Measurements from ENCODE around the gene CELF2.
"Not testable (repeated sequence)": the region's sequence is repeated elsewhere in the genome, so short reads cannot be mapped to it uniquely, and the experiment has no call there.

CELF2 gene

DNA sequence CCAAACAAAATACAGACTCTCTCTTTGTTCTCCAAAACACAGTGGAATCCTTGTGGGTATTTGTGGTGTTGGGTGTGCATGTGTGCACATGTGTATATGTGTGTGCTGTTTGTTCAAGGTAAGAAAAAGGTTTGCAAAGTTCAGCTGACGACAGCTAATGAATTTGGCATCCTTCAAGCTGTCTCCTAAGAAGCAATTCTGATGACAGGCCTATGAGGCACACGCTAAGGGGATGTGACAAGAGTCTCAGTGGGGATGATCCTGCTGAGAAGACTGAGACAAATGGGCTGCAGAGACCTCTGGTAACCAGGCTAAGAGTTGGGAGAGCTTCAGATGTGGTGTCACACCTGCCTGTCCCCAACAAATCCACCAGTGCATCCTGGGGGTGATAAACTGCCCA, 26.5 kb upstream of the CELF2 start:
- no peaks in the 10 kb centered on the region for H3K4me1 ChIP-seq (ENCODE audit: control insufficient read depth, insufficient read depth, low read length)
- H3K4me3 ChIP-seq (ENCODE audit: low read depth, low read length): no peak overlapping the region
- H3K9ac ChIP-seq (ENCODE audit: low read length): no peak overlapping the region
- no peaks in the 10 kb centered on the region for H3K36me3 ChIP-seq (ENCODE audit: control insufficient read depth, insufficient read depth, low read length)
- H3K9me3 ChIP-seq (ENCODE audit: control insufficient read depth, insufficient read depth, low read depth, low read length): peaks cover 14% of the 10 kb centered on the region; the same call in 1 of the 2 replicates
- H3K27ac ChIP-seq (ENCODE audit: low read depth, low read length): no peak overlapping the region
- no peaks in the 10 kb centered on the region for H3K27me3 ChIP-seq (ENCODE audit: control insufficient read depth, insufficient read depth, low read length)

DNA sequence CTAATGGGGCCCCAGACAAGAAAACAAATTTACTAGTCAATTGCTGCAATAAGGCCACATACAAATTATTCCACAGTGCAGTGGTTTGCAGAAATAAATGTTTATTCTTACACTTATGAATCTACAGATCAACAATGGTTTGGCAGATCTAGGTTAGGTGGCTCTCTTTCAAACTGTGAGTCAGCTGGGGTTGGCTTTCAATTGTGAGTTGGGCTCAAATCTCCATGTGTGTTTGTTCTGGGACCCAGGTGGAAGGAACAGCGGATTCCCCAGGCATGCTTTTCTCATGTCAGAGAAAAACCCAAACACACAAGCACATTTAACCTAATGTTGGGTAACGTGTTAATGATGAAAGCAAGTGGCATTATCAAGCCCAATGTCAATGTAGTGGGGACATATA, 25.6 kb upstream of the CELF2 start:
- no peaks in the 10 kb centered on the region for H3K27me3 ChIP-seq (ENCODE audit: control insufficient read depth, insufficient read depth, low read length)
- H3K27ac ChIP-seq (ENCODE audit: low read depth, low read length): no peak overlapping the region
- peaks cover 14% of the 10 kb centered on the region; the same call in 1 of the 2 replicates for H3K9me3 ChIP-seq (ENCODE audit: control insufficient read depth, insufficient read depth, low read depth, low read length)
- H3K4me1 ChIP-seq (ENCODE audit: control insufficient read depth, insufficient read depth, low read length): no peaks in the 10 kb centered on the region
- no peaks in the 10 kb centered on the region for H3K36me3 ChIP-seq (ENCODE audit: control insufficient read depth, insufficient read depth, low read length)
- no peak overlapping the region for H3K9ac ChIP-seq (ENCODE audit: low read length)
- no peak overlapping the region for H3K4me3 ChIP-seq (ENCODE audit: low read depth, low read length)

DNA sequence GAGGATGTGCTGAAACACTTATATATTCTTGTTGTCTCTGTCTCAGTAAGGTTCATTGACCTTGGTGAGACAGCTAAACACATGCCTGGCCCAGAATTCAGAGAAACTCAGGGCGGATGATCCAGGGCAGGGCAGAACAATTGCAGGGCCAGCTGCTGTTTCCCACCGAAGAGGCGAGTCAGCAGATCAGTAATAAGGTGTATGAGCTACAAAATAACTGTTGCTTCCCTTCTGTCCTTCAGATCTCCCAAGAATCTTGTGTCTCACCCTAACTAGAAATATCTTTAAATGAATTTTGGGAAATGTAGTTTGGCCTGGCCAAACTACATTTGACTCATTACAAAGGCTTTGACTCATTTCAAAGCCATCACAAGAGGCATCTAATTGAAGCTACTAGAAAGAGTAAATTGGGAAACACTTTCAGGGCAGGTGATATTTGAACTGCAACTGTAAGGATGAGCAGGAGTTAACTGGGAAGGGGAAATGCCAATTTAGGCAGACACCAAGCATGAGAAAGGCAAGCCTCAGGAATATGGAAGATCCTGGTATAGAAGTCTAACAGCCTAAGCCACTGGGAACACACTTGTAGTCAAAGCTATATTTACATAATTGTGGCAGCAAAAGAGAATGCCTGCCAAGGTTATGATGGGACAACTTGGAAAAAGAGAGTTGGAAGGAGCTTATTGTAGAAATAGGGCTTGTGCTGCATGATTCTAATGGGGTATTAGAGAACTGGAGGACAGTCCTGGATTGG, 24.5 kb upstream of the CELF2 start:
- H3K4me1 ChIP-seq (ENCODE audit: control insufficient read depth, insufficient read depth, low read length): no peaks in the 10 kb centered on the region

DNA sequence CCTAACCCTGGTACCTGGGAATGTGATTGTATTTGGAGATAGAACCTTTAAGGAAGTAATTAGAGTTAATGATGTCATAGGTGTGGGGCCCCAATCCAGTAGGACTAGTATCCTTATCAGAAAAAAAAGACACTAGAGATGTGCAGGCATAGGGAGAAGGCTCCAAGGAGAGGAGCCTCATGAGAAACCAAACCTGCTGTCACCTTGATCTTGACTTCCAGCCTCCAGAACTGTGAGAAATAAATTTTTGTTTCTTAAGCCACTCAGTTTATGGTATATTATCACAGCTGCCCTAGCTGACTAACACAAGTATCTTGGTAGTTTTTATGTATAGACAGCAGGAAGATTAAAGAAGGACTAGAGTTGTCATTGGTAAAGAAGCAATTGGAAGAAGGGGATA, 23.9 kb upstream of the CELF2 start:
- Histone ChIP-seq H3K4me1 (ENCODE audit: control insufficient read depth, insufficient read depth, low read length) (no peaks in the 10 kb centered on the region), H3K27me3 (ENCODE audit: control insufficient read depth, insufficient read depth, low read length) (no peaks in the 10 kb centered on the region), H3K4me3 (ENCODE audit: low read depth, low read length) (no peak overlapping the region), H3K27ac (ENCODE audit: low read depth, low read length) (no peak overlapping the region), H3K9ac (ENCODE audit: low read length) (no peak overlapping the region), H3K9me3 (ENCODE audit: control insufficient read depth, insufficient read depth, low read depth, low read length) (peaks cover 17% of the 10 kb centered on the region; the same call in 1 of the 2 replicates), H3K36me3 (ENCODE audit: control insufficient read depth, insufficient read depth, low read length) (no peaks in the 10 kb centered on the region)

More for the DNA sequence above, 24.5 kb upstream of the CELF2 start:
- no peaks in the 10 kb centered on the region for H3K27me3 ChIP-seq (ENCODE audit: control insufficient read depth, insufficient read depth, low read length)
- no peak overlapping the region for H3K27ac ChIP-seq (ENCODE audit: low read depth, low read length)
- no peak overlapping the region for H3K9ac ChIP-seq (ENCODE audit: low read length)
- peaks cover 17% of the 10 kb centered on the region; the same call in 1 of the 2 replicates for H3K9me3 ChIP-seq (ENCODE audit: control insufficient read depth, insufficient read depth, low read depth, low read length)
- no peaks in the 10 kb centered on the region for H3K36me3 ChIP-seq (ENCODE audit: control insufficient read depth, insufficient read depth, low read length)
- no peak overlapping the region for H3K4me3 ChIP-seq (ENCODE audit: low read depth, low read length)

DNA sequence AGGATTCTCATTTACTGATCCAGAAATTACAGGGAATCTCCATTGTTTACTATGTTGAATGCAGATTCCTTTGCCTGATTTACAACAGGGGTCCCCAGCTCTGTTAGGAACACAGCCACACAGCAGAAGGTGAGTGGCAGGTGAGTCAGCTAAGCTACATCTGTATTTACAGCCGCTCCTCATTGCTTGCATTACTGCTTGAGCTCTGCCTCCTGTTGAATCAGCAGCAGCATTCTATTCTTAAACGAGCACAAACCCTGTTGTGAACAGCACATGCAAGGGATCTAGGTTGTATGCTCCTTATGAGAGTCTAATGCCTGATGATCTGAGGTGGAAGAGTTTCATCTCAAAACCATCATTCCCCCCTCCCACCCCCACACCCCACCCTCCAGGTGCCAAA, 23.3 kb upstream of the CELF2 start:
- H3K36me3 ChIP-seq (ENCODE audit: control insufficient read depth, insufficient read depth, low read length): no peaks in the 10 kb centered on the region
- H3K9me3 ChIP-seq (ENCODE audit: control insufficient read depth, insufficient read depth, low read depth, low read length): peaks cover 17% of the 10 kb centered on the region; the same call in 1 of the 2 replicates
- no peak overlapping the region for H3K4me3 ChIP-seq (ENCODE audit: low read depth, low read length)
- H3K4me1 ChIP-seq (ENCODE audit: control insufficient read depth, insufficient read depth, low read length): no peaks in the 10 kb centered on the region
- H3K27me3 ChIP-seq (ENCODE audit: control insufficient read depth, insufficient read depth, low read length): no peaks in the 10 kb centered on the region
- no peak overlapping the region for H3K27ac ChIP-seq (ENCODE audit: low read depth, low read length)
- H3K9ac ChIP-seq (ENCODE audit: low read length): no peak overlapping the region

DNA sequence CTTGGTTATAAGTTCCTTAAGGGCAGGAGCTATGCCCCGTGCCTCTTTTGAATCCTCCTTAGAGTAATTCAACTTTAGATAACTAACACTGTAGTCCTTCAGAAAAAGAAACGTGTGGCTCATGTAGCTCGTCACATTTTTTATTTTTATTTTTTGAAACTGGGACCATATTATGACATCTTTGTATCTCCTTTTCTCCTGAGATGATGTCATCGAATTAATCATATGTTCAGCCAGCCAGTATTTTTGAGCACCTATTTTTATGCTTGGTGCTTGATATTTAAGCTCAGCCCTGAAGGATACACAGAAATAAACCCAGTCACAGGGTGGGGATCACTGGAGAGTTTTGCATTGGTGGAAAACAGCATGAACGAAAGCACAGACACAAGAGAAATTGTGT, 22.6 kb upstream of the CELF2 start:
- no peaks in the 10 kb centered on the region for H3K36me3 ChIP-seq (ENCODE audit: control insufficient read depth, insufficient read depth, low read length)
- no peak overlapping the region for H3K9ac ChIP-seq (ENCODE audit: low read length)
- H3K4me1 ChIP-seq (ENCODE audit: control insufficient read depth, insufficient read depth, low read length): no peaks in the 10 kb centered on the region
- H3K9me3 ChIP-seq (ENCODE audit: control insufficient read depth, insufficient read depth, low read depth, low read length): peaks cover 17% of the 10 kb centered on the region; the same call in 1 of the 2 replicates
- no peaks in the 10 kb centered on the region for H3K27me3 ChIP-seq (ENCODE audit: control insufficient read depth, insufficient read depth, low read length)
- no peak overlapping the region for H3K27ac ChIP-seq (ENCODE audit: low read depth, low read length)
- no peak overlapping the region for H3K4me3 ChIP-seq (ENCODE audit: low read depth, low read length)

DNA sequence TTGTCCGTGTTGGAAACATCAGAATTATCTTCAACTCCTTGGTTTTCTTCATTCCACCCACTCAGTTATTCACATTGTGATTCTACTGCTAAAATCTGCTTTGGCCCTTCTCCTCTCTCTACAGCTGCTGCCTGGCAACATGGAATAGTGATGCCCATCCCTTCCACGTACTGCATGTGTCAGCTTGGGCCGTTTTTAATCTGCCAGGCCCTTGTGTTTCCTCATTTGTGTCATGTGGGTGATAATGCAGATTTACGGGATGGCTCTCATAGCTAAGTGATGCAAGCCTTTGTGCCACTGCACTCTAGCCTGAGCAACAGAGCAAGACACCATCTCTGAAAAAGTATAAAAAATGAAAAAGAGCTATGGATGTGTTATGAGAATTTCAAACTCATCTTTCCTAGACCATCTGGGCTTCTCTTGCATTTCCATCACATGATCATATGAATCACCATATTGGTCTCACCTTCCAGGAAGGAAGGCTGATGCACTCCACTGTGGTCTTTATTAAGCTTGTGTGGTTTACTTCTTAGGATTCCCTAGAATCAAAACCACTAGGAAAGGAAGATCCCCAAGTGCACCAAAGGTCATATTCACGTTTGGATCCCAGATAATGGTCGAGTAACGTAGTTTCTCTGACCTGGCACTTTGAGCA, 20.6 kb upstream of the CELF2 start:
- Histone ChIP-seq H3K27me3 (ENCODE audit: control insufficient read depth, insufficient read depth, low read length) (no peaks in the 10 kb centered on the region), H3K4me3 (ENCODE audit: low read depth, low read length) (no peak overlapping the region), H3K27ac (ENCODE audit: low read depth, low read length) (no peak overlapping the region), H3K9ac (ENCODE audit: low read length) (no peak overlapping the region), H3K4me1 (ENCODE audit: control insufficient read depth, insufficient read depth, low read length) (no peaks in the 10 kb centered on the region), H3K9me3 (ENCODE audit: control insufficient read depth, insufficient read depth, low read depth, low read length) (peaks cover 17% of the 10 kb centered on the region; the same call in 1 of the 2 replicates), H3K36me3 (ENCODE audit: control insufficient read depth, insufficient read depth, low read length) (no peaks in the 10 kb centered on the region)

DNA sequence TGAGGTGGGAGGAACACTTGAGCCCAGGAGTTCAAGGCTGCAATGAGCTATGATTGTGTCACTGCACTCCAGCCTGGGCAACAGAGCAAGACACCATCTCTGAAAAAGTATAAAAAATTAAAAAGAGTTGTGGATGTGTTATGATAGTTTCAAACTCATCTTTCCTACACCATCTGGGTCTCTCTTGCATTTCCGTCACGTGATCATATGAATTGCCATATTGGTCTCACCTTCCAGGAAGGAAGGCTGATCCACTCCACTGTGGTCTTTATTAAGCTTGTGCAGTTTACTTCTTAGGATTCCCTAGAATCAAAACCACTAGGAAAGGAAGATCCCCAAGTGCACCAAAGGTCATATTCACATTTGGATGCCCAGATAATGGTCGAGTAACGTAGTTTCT, 18.2 kb upstream of the CELF2 start:
- not testable (repeated sequence) for H3K4me1 ChIP-seq (ENCODE audit: control insufficient read depth, insufficient read depth, low read length); H3K27ac ChIP-seq (ENCODE audit: low read depth, low read length); H3K9ac ChIP-seq (ENCODE audit: low read length); H3K9me3 ChIP-seq (ENCODE audit: control insufficient read depth, insufficient read depth, low read depth, low read length); H3K4me3 ChIP-seq (ENCODE audit: low read depth, low read length); H3K27me3 ChIP-seq (ENCODE audit: control insufficient read depth, insufficient read depth, low read length); H3K36me3 ChIP-seq (ENCODE audit: control insufficient read depth, insufficient read depth, low read length)

DNA sequence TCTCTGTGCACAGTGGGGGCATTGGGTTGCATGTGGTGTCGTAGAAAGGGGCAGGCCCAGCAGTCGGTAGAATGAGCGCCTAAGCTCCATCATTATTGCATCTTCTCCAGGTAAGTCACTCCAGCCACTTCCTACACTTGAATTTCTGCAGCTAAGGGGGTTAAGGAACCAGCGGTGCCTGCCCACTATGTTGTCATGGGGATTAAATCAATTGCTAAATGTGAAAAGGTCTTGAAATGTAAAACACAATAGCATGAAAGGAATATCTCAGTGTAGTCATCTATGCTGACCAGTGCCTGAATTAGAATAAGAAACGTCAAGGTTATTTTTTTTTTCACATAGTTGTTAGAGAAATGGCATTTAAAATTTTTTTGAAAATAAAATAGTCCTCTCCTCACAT, 15.2 kb upstream of the CELF2 start:
- Histone ChIP-seq H3K4me3 (ENCODE audit: low read depth, low read length) (no peak overlapping the region), H3K4me1 (ENCODE audit: control insufficient read depth, insufficient read depth, low read length) (no peaks in the 10 kb centered on the region), H3K9me3 (ENCODE audit: control insufficient read depth, insufficient read depth, low read depth, low read length) (0 out of 2 replicates have a peak, but pooled peaks cover 3% of the 10 kb centered on the region), H3K27ac (ENCODE audit: low read depth, low read length) (no peak overlapping the region), H3K9ac (ENCODE audit: low read length) (no peak overlapping the region), H3K36me3 (ENCODE audit: control insufficient read depth, insufficient read depth, low read length) (no peaks in the 10 kb centered on the region), H3K27me3 (ENCODE audit: control insufficient read depth, insufficient read depth, low read length) (no peaks in the 10 kb centered on the region)

DNA sequence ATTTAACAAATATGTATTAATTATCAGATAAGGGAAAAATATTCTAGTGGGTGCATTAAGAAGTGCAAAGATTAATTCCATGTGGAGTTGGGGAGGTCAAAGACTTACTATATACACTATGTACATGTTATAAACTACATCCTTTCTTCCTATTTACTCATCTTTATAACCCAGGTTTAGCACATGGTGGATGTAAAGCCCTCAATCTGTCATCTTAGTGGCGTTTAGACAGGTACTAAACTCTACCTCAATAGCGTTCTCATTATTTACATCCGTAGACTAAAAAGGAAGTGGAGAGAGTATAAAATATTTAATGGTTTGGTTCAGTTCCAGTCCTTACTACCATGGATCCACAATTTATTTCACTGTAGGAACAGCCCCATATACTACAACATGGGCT, 14.8 kb upstream of the CELF2 start:
- H3K27me3 ChIP-seq (ENCODE audit: control insufficient read depth, insufficient read depth, low read length): no peaks in the 10 kb centered on the region
- no peaks in the 10 kb centered on the region for H3K4me1 ChIP-seq (ENCODE audit: control insufficient read depth, insufficient read depth, low read length)
- no peak overlapping the region for H3K27ac ChIP-seq (ENCODE audit: low read depth, low read length)
- no peak overlapping the region for H3K4me3 ChIP-seq (ENCODE audit: low read depth, low read length)
- no peaks in the 10 kb centered on the region for H3K36me3 ChIP-seq (ENCODE audit: control insufficient read depth, insufficient read depth, low read length)
- H3K9ac ChIP-seq (ENCODE audit: low read length): no peak overlapping the region
- H3K9me3 ChIP-seq (ENCODE audit: control insufficient read depth, insufficient read depth, low read depth, low read length): 0 out of 2 replicates have a peak, but pooled peaks cover 3% of the 10 kb centered on the region

DNA sequence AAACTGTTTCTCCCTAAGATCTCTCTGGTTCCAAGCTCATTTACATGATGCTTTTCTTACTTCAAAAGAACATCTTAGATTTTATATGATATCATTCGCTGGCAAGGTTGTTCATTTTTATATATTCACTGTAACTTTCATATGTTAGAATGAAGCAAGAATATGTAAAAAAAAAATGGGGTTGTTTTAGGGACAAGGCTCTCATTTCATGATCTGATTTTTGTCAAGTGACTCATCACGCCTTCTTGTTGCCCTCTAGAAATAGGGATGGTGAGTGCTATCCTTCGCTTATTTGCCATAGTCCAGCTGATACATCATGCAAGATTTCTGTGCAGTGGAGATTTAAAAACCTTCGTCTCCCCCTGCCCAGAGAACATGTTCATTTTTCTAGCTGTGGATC, 14.0 kb upstream of the CELF2 start:
- H3K4me3 ChIP-seq (ENCODE audit: low read depth, low read length): no peak overlapping the region
- no peaks in the 10 kb centered on the region for H3K27me3 ChIP-seq (ENCODE audit: control insufficient read depth, insufficient read depth, low read length)
- no peaks in the 10 kb centered on the region for H3K36me3 ChIP-seq (ENCODE audit: control insufficient read depth, insufficient read depth, low read length)
- H3K9ac ChIP-seq (ENCODE audit: low read length): no peak overlapping the region
- no peaks in the 10 kb centered on the region for H3K4me1 ChIP-seq (ENCODE audit: control insufficient read depth, insufficient read depth, low read length)
- no peaks in the 10 kb centered on the region for H3K9me3 ChIP-seq (ENCODE audit: control insufficient read depth, insufficient read depth, low read depth, low read length)
- H3K27ac ChIP-seq (ENCODE audit: low read depth, low read length): no peak overlapping the region

Measured in HUES6 (cell line).